Measurements from ENCODE around the gene MAP4.

DNA sequence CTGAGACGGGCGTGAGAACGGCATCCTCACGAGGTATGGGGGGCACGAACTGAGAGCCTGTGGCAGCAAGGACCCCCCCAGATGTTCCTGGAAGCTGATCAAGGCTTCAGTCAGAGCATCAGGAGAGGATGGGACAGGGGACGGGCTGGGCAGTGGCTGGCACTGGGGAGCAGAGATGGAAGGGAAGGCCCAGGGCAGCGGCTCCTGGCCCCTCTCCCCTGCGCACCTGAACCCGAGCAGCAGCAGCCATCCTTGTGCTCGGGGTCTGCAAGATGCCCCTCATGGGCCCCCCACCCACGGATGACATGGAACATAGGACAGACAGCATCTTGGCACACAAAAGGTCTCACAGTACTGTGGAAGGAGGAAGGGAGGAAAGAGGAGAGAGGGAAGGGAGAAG lies 161.9 kb downstream of the MAP4 start:
- TF ChIP-seq, protein P1, sequence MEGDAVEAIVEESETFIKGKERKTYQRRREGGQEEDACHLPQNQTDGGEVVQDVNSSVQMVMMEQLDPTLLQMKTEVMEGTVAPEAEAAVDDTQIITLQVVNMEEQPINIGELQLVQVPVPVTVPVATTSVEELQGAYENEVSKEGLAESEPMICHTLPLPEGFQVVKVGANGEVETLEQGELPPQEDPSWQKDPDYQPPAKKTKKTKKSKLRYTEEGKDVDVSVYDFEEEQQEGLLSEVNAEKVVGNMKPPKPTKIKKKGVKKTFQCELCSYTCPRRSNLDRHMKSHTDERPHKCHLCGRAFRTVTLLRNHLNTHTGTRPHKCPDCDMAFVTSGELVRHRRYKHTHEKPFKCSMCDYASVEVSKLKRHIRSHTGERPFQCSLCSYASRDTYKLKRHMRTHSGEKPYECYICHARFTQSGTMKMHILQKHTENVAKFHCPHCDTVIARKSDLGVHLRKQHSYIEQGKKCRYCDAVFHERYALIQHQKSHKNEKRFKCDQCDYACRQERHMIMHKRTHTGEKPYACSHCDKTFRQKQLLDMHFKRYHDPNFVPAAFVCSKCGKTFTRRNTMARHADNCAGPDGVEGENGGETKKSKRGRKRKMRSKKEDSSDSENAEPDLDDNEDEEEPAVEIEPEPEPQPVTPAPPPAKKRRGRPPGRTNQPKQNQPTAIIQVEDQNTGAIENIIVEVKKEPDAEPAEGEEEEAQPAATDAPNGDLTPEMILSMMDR (IDR thresholded peaks at IDR 0.05; ENCODE audit: low read depth, low read length, poor library complexity, severe bottlenecking) = no peak
- no peak for TF ChIP-seq EZH2phosphoT487 (IDR thresholded peaks at IDR 0.05; ENCODE audit: borderline replicate concordance, low read length)
